ENCODE results near the gene SCG3.
A peak's percentile ranks its signal among the peaks of the same experiment; 100 is the strongest.

The SCG3 gene

DNA sequence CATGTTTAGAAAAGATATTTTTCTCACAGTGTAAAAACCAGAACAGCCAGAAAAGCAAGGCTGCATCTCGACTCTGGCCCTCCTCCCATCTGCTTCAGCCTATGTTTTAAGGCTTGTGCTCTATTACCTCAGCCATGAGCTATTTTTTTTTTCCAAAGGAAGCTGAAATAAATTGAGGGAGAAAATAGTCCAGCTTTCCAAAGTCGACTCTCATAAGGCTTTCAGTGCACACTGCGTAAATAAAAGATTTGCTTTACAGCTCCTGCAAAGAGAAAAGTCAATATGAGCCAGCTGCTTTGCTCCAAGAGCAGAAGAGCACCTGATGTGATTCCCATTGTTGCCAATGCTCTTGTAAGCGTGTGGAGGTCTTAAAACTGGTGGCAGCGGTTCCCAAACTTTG is 26.7 kb downstream of the SCG3 start:
- TF ChIP-seq, protein P1, sequence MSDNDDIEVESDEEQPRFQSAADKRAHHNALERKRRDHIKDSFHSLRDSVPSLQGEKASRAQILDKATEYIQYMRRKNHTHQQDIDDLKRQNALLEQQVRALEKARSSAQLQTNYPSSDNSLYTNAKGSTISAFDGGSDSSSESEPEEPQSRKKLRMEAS (IDR thresholded peaks at IDR 0.05; ENCODE audit: low read depth, low read length) = no peak
- TF ChIP-seq MYC (IDR thresholded peaks at IDR 0.05; ENCODE audit: low read depth, low read length) (no peak), POLR2A (IDR thresholded peaks at IDR 0.05; ENCODE audit: extremely low read depth, insufficient read length) (no peak)
- TF ChIP-seq, protein P2, sequence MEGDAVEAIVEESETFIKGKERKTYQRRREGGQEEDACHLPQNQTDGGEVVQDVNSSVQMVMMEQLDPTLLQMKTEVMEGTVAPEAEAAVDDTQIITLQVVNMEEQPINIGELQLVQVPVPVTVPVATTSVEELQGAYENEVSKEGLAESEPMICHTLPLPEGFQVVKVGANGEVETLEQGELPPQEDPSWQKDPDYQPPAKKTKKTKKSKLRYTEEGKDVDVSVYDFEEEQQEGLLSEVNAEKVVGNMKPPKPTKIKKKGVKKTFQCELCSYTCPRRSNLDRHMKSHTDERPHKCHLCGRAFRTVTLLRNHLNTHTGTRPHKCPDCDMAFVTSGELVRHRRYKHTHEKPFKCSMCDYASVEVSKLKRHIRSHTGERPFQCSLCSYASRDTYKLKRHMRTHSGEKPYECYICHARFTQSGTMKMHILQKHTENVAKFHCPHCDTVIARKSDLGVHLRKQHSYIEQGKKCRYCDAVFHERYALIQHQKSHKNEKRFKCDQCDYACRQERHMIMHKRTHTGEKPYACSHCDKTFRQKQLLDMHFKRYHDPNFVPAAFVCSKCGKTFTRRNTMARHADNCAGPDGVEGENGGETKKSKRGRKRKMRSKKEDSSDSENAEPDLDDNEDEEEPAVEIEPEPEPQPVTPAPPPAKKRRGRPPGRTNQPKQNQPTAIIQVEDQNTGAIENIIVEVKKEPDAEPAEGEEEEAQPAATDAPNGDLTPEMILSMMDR (IDR thresholded peaks at IDR 0.05; ENCODE audit: low read depth, low read length) = no peak
- DNase-seq (ENCODE audit: low read depth) = no peak
- no peak overlapping the region for H3K4me3 ChIP-seq (ENCODE audit: low read depth, low read length)

DNA sequence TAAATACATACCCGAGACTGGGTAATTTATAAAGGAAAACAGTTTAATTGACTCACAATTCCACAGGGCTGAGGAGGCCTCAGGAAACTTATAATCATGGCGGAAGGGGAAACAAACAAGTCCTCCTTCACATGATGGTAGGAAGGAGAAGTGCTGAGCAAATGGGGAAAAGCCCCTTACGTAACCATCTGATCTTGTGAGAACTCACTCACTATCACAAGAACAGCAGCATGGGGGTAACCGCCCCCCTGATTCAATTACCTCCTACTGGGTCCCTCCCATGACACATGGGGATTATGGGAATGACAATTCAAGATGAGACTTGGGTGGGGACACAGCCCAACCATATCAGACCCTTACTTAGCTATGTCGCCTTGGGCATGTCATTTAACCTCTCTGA is 27.7 kb downstream of the SCG3 start:
- TF ChIP-seq, protein P1 (IDR thresholded peaks at IDR 0.05; ENCODE audit: low read depth, low read length) = no peak
- no peak for TF ChIP-seq MYC (IDR thresholded peaks at IDR 0.05; ENCODE audit: low read depth, low read length)
- no peak for TF ChIP-seq POLR2A (IDR thresholded peaks at IDR 0.05; ENCODE audit: extremely low read depth, insufficient read length)
- TF ChIP-seq, protein P2 (IDR thresholded peaks at IDR 0.05; ENCODE audit: low read depth, low read length) = no peak
- H3K4me3 ChIP-seq (ENCODE audit: low read depth, low read length) = no peak overlapping the region
- DNase-seq (ENCODE audit: low read depth) = peak; percentile 15

DNA sequence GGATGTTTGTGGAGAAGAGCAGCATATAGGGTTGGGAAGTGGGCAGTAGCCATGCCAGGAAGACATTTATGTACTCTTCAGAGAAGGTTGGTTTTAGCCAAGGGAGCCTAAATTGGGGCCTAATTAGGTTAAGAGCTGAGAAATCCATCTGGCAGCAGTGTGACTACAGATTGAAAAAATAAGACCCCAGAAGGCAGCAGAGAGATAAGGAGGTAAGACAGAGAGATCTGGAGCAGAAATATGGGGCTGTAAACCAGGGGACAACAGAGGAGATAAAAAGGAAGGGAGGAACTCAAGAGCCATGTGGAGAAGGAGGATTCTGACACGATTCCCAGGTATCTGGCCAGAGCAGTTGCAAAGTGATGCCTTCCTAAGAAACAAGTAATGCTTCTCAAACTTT is 32.9 kb downstream of the SCG3 start:
- TF ChIP-seq, protein P2 (IDR thresholded peaks at IDR 0.05; ENCODE audit: low read depth, low read length) = no peak
- TF ChIP-seq POLR2A (IDR thresholded peaks at IDR 0.05; ENCODE audit: extremely low read depth, insufficient read length) (no peak), MYC (IDR thresholded peaks at IDR 0.05; ENCODE audit: low read depth, low read length) (no peak)
- TF ChIP-seq, protein P1 (IDR thresholded peaks at IDR 0.05; ENCODE audit: low read depth, low read length) = no peak
- H3K4me3 ChIP-seq (ENCODE audit: low read depth, low read length) = no peak overlapping the region
- no peak for DNase-seq (ENCODE audit: low read depth)

DNA sequence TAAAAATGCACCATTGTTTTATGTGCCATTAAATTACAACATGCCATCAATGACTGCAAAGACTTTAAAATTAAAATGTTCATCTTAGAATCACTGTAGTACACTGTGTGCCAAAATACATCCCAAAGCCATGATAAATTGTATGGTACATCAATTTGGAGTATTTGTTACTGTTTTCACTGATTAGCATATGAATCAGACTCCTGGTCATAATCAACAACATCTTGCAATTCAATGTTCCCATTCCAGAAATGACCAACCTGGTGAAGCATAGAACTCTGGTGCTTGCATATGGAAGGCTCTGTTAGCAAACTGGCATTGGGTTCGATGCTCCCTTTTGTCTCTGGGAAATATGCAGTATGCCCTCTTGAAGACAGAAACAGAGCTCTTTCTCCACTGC is 33.6 kb downstream of the SCG3 start:
- TF ChIP-seq, protein P2 (IDR thresholded peaks at IDR 0.05; ENCODE audit: low read depth, low read length) = no peak
- TF ChIP-seq POLR2A (IDR thresholded peaks at IDR 0.05; ENCODE audit: extremely low read depth, insufficient read length) (no peak), MYC (IDR thresholded peaks at IDR 0.05; ENCODE audit: low read depth, low read length) (no peak)
- TF ChIP-seq, protein P1 (IDR thresholded peaks at IDR 0.05; ENCODE audit: low read depth, low read length) = no peak
- no peak overlapping the region for H3K4me3 ChIP-seq (ENCODE audit: low read depth, low read length)
- DNase-seq (ENCODE audit: low read depth) = no peak

DNA sequence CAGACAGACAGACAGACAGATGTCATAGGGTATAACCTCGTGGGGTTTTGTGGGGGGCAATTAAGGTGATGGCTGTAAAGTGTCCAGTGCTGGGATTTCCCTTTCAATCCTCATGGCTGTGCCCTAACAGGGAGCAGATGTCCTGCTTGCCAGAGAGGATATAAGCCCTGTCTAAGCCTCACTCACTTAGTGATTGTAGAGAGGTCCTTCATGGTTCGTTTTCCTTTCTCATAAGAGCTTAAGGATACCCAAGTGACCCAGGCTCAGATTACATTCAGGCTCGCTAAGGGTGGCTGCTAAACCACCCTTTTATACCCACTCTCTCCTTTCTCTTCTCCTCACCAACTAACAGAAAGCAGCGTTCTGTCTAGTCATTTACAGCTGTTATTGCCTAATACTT is 36.9 kb downstream of the SCG3 start:
- H3K4me3 ChIP-seq (ENCODE audit: low read depth, low read length) = no peak overlapping the region
- no peak for DNase-seq (ENCODE audit: low read depth)
- TF ChIP-seq MYC (IDR thresholded peaks at IDR 0.05; ENCODE audit: low read depth, low read length) = no peak
- TF ChIP-seq POLR2A (IDR thresholded peaks at IDR 0.05; ENCODE audit: extremely low read depth, insufficient read length) = no peak
- TF ChIP-seq, protein P2 (IDR thresholded peaks at IDR 0.05; ENCODE audit: low read depth, low read length) = no peak
- TF ChIP-seq, protein P1 (IDR thresholded peaks at IDR 0.05; ENCODE audit: low read depth, low read length) = no peak

DNA sequence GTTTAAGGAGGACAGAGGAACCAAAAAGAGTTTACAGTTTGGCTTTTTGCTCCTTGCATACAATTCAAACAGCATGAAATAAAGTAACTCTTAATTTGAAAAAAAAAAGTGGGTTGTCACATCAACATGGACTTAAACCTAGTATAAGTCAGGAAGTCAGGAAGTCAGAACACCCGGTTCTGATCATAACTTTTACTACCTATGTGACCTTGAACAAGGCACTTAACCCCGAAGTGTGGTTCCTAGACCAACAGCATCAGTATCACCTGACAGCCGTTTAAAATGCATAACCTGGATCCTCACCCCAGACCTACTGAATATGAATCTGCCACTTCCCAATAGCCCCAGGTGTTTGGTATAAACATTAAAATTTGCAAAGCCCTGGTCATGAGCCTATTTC is 37.4 kb downstream of the SCG3 start:
- no peak for DNase-seq (ENCODE audit: low read depth)
- no peak overlapping the region for H3K4me3 ChIP-seq (ENCODE audit: low read depth, low read length)

More for the DNA sequence above, 37.4 kb downstream of the SCG3 start:
- TF ChIP-seq, protein P2 (IDR thresholded peaks at IDR 0.05; ENCODE audit: low read depth, low read length) = no peak
- TF ChIP-seq POLR2A (IDR thresholded peaks at IDR 0.05; ENCODE audit: extremely low read depth, insufficient read length) (no peak), MYC (IDR thresholded peaks at IDR 0.05; ENCODE audit: low read depth, low read length) (no peak)
- TF ChIP-seq, protein P1 (IDR thresholded peaks at IDR 0.05; ENCODE audit: low read depth, low read length) = no peak

Measured in NB4 (cell line).